Activated naive CD8-positive, alpha-beta T cell treated with anti-CD3 and anti-CD28 coated beads, Interleukin-2, amount 50 U/mL, for 16 hours (primary cell): ENCODE results near the gene PCDHGA7.
"Not testable (repeated sequence)": the region's sequence is repeated elsewhere in the genome, so short reads cannot be mapped to it uniquely, and the experiment has no call there.

Experiments used
- DNase-seq: peaks from one replicate; pipeline ENCODE4 v3.0.0-alpha.2; 2020; ENCODE audit warnings: low read depth, low spot score

The PCDHGA7 gene

GRCh38 chr5:141398608-141399007 lies 16.1 kb downstream of the PCDHGA7 start:
- DNase-seq = no peak

- no peak for DNase-seq
Measured at GRCh38 chr5:141399555-141400258, 17.2 kb downstream of the PCDHGA7 start.

- no peak for DNase-seq
Measured at GRCh38 chr5:141402553-141403243, 20.2 kb downstream of the PCDHGA7 start, which contains the start of gene PCDHGA9. Gene PCDHGA9, plus strand, starts transcription at chr5:141402778. Its CDS starts 175 bp downstream, at chr5:141402953.

GRCh38 chr5:141403387-141403786 lies 20.8 kb downstream of the PCDHGA7 start:
- no peak for DNase-seq

GRCh38 chr5:141407790-141408505 lies 25.4 kb downstream of the PCDHGA7 start, which contains the start of gene PCDHGB6:
Gene PCDHGB6, plus strand, starts transcription at chr5:141408021. Its CDS starts 182 bp downstream, at chr5:141408203.
- not testable (repeated sequence) for DNase-seq

- no peak for DNase-seq
Measured at GRCh38 chr5:141409598-141410306, 27.2 kb downstream of the PCDHGA7 start.

- no peak for DNase-seq
Measured at GRCh38 chr5:141411575-141411974, 29.0 kb downstream of the PCDHGA7 start.

- DNase-seq = peak; percentile 41
Measured at GRCh38 chr5:141412854-141413539, 30.5 kb downstream of the PCDHGA7 start, which contains the start of gene PCDHGA10. Gene PCDHGA10, plus strand, starts transcription at chr5:141412987. Its CDS starts 189 bp downstream, at chr5:141413176.

- no peak for DNase-seq
Measured at GRCh38 chr5:141413540-141414069, 31.1 kb downstream of the PCDHGA7 start.

GRCh38 chr5:141414548-141415274 lies 32.2 kb downstream of the PCDHGA7 start:
- not testable (repeated sequence) for DNase-seq

GRCh38 chr5:141415275-141415618 lies 32.7 kb downstream of the PCDHGA7 start:
- DNase-seq = not testable (repeated sequence)

GRCh38 chr5:141417494-141418172 lies 35.1 kb downstream of the PCDHGA7 start, which contains the start of gene PCDHGB7:
Gene PCDHGB7, plus strand, starts transcription at chr5:141417677. Its CDS starts 183 bp downstream, at chr5:141417860.
- DNase-seq = not testable (repeated sequence)

GRCh38 chr5:141419074-141419880 lies 36.7 kb downstream of the PCDHGA7 start:
- DNase-seq = no peak

GRCh38 chr5:141420855-141421488 lies 38.4 kb downstream of the PCDHGA7 start, which contains the start of gene PCDHGA11:
Gene PCDHGA11, plus strand, starts transcription at chr5:141421051. Its CDS starts 177 bp downstream, at chr5:141421228.
- DNase-seq = no peak

- no peak for DNase-seq
Measured at GRCh38 chr5:141421489-141421855, 38.9 kb downstream of the PCDHGA7 start.

GRCh38 chr5:141422742-141423291 lies 40.3 kb downstream of the PCDHGA7 start:
- DNase-seq = no peak

GRCh38 chr5:141427783-141428426 lies 45.4 kb downstream of the PCDHGA7 start:
- no peak for DNase-seq
